Hematopoietic multipotent progenitor cell treated with erythropoietin and hydrocortisone succinate and interleukin-3 and kit ligand, for 17 days (in vitro differentiated cells): ENCODE results near the gene SNIP1.
A peak's percentile ranks its signal among the peaks of the same experiment; 100 is the strongest.
"Not testable (repeated sequence)": the region's sequence is repeated elsewhere in the genome, so short reads cannot be mapped to it uniquely, and the experiment has no call there.

Experiments
- DNase-seq: peaks from one replicate; pipeline ENCODE4 v3.0.0-alpha.2; 2015; ENCODE audit warnings: low spot score

SNIP1 gene

GRCh38 chr1:37553927-37554808 is at the start of gene SNIP1:
TSS of gene SNIP1 (minus strand) at chr1:37554293. CDS start at chr1:37554229, 64 bp downstream.
- peak; percentile 95 for DNase-seq

GRCh38 chr1:37602750-37603694 is 48.9 kb upstream of the SNIP1 start:
- peak; percentile 38 for DNase-seq

GRCh38 chr1:37601441-37601840 is 47.3 kb upstream of the SNIP1 start:
- DNase-seq = no peak

DNA sequence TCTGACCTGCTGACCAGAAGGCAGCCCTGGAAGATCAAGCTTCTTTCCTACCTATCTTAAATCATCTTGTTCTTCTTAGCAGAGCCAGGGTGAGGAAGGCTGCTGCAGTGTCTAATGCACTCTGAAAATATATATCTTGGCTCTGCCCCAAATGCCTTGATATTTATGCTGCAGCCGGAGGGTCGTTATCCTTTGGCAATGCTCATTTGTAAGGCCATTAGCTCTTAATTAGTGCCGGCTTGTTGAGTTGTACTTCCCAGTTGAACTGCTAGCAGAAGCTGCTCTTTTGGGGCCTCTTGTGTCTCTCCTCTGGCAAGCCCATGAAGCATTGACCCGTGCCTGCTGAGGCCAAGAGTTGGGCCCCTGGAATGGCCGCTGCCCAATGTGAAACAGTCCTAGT is 45.8 kb upstream of the SNIP1 start:
- DNase-seq = no peak

DNA sequence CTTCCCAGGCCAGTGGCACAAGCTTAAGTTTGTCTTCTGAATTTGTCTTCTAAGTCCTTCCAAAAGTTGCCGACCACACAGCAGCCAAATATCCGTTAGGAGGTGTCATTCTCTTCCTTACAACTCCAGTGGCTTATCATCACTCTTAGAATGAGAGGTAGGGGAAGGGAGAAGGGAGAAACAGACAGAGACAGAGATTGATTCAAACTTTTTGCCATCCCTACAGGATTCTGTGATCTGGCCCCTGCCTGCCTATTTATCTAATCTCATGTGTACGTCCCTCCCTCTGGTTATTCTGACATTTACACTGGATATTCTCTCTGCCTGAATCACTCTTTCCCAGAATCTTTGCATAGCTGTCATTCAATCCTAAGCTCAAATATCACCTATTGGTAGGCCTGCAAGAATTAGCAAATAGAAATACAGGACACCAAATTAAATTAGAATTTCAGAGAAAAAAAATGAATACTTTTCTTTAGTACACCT is 42.1 kb upstream of the SNIP1 start:
- no peak for DNase-seq

DNA sequence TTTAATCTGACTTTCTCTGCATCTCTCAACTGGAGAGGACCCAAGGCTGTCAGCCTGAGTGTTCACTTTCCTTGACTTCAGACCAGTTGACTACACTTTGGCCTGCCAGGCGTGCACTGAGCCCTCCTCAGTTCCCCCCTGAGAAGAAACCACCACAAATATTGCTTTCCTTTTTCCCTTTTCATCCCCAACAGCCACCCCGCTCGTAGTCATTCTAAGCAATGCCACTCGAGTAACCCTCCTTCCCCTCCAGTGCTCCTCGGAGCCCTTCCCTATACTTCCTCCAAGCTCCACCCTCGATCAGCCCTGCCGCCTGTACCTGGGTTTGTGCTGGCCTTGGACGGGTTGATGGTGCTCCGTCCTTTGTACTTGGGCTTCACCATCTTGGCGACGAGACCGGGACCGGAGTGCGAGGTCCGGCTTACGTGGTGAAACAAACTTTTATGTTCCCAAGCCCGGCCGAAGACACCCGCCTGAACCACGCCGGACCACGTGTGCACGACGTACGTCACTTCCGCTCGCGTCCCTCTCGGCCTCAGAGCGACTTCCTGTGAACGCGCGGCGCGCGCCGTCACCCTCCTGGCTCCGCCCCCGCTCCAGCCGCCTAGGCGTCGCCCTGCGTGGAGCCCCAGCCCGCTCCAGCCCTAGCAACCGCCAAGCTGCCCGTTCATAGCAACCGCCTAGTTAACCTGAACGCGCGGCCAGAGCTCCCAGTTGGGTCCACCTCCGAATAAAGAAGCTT is 41.5 kb upstream of the SNIP1 start, which contains the start of gene GNL2:
Gene GNL2 (minus strand): TSS at position 498 of the 742 bp plus-strand sequence. CDS start 115 bp downstream, at position 383.
- peak; percentile 96 for DNase-seq

DNA sequence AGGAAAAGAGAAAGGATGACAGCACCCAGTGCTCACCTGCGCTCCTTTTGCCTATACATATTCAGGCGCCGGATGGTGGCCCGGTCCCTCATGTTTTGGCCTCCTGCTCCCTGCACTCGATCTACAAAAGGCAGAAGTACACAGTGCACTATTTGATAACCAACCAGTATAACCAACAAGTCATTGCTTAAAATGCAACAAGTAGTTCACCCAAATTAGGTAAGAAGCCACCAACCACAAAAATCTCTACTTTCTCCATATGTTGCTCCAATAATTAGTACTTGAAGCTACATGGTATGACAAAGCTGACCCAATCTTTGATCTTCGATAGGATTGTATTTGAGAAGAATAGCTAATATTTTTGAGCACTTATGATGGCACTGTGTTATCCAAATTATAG is 39.6 kb upstream of the SNIP1 start:
- no peak for DNase-seq

GRCh38 chr1:37588939-37589338 is 34.8 kb upstream of the SNIP1 start:
- DNase-seq = no peak

GRCh38 chr1:37584544-37584943 is 30.5 kb upstream of the SNIP1 start:
- DNase-seq = not testable (repeated sequence)

- DNase-seq = no peak
Observed at GRCh38 chr1:37575692-37576091, 21.6 kb upstream of the SNIP1 start.

DNA sequence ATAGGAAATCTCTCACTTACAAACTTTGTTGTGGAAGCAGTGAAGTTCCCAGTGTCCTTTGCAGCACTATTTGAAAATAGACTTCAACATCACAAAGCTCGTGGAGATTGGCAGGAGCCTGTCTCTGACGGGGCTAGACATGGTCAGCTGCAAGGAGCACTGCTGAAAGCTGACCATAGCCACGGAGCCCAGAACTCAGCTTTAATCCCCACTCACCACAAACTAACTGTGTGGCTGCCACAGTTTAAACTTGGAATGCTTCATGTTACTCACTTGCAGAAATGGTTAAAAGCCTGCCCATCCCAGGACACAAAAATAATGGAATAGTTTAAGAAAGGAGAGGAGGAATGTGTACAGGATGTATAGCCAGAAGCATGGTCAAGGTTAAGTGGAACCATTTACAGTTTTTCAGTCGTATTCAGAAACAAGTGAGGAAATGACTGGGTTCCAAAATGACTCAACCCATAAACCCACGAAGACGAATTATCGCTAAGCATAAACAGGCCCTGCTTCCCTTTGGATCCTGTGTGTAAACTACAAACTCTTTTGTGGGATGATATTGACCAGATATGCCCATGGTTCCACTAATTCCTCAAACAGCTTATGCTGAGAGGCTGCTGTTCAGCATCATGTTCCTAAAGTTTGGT is 20.9 kb upstream of the SNIP1 start:
- DNase-seq = no peak

DNA sequence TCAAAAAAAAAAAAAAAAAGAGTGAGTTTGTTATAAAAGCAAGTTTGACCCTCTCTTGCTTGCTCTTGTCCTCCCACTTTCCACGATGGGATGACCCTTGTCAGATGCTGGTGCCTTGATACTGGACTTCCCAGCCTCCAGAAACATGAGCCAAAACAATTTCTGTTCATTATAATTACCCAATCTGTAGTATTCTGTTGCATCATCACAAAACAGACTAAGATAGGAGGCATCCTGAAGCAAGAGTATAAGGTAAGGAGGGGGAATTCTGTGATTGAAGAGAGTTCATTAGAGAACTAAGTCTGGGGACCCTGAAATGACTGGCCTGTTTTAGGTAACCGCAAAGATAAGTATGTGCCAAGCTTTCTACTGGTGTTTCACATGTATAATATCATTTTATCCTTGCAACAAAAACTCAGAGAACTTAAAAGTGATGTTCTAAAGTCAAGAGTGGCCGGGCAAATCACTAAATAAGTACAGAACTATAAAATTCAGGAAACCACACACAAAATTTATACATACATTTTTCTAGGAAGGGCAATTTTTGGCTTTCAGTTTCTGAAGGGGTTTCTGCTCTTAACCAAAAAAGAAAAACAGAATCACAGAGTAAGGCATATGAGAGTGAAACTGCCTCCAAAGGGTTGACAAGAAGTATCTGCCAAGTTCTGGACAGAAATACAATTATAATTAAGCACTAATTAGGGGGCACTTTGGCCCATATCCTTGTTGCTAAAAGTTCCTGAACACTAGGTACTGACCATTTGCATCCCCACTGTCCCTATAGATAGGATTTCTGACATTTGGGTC is 16.6 kb upstream of the SNIP1 start:
- DNase-seq = no peak

DNA sequence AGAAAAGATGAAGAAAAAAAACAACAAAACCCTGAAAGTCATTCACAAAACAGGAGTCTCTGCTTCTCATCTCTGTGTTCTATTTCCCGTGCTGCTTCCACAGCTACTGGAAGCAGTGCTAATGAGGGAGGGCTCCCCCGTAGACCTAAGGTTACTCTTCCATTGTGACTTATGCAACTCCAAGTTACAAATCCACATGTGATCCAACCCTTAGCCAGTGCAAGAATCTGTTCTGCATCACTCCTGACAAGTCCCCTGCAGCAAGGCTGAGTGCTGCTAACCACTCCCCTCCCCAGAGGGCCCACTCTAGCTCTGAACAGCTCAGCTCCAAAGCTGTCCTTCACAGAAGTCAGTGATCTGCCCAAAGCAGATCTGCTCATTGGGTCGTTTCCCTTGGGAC is 12.9 kb upstream of the SNIP1 start:
- DNase-seq = no peak

GRCh38 chr1:37564892-37565291 is 10.8 kb upstream of the SNIP1 start:
- no peak for DNase-seq

DNA sequence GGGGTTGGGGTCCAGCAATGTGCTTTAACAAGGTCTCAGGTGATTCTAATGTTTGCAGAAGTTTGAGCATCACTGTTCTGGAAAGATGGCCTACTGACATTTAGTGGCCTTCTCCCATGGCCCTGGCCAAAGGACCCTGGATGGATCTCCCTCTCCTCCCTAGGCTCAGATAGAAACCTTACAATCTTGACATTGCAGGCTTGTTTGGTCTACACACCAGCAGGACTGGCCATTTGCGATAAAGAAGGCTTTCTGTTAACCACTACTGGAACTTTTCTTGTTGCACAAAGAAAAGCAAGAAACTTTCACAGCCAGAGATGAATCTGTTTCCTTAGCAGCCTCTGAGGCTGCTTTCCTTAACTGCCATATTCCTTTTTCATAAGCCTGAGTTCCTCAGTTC is 8.9 kb upstream of the SNIP1 start:
- no peak for DNase-seq

- peak; percentile 52 for DNase-seq
Observed at GRCh38 chr1:37561133-37562132, 7.3 kb upstream of the SNIP1 start.

GRCh38 chr1:37560401-37561132 is 6.5 kb upstream of the SNIP1 start:
- no peak for DNase-seq

- not testable (repeated sequence) for DNase-seq
Observed at GRCh38 chr1:37559957-37560379, 5.9 kb upstream of the SNIP1 start.
